ENCODE data around the gene MMP17. TPM values are rescaled to one million over a fixed set of nuclear protein-coding genes. Genes with fewer than 3 reads are reported as not detected.

MMP17 gene
- total and polyA plus RNA-seq, 10 of the 15 experiments (the other 5 are each of a cell fraction or from before 2014, with no cell fraction given): 0.11 to 0.28 (median 0.23) TPM; not detected in 7

DNA sequence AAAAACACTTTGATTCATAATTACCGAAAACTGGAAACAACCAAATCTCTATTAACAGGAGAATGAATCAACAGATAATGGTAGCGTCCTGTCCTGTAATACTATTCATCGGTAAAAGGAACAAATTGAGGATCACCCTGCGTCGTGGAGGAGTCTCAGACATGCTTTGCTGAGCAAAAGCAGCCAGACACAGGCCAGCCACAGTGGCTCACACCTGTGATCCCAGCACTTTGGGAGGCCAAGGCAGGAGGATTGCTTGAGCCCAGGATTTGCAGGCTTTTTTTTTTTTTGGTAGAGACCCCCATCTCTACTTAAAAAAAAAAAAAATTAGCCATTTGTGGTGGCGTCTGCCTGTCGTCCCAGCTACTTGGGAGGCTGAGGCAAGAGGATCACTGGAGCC is 34.1 kb upstream of the MMP17 start:
- Histone ChIP-seq H3K4me3 (no peak overlapping the region), H2AFZ (ENCODE audit: control insufficient read depth, low read depth, low read length) (no peak overlapping the region), H3K36me3 (ENCODE audit: control insufficient read depth in 2 of 2, insufficient read depth in 2 of 2, low read length in 1 of 2) (peaks cover 4 to 13% of the 10 kb centered on the region in 2 experiments), H3K9ac (ENCODE audit: control insufficient read depth, insufficient read depth, low read length) (no peak overlapping the region), H4K20me1 (ENCODE audit: control insufficient read depth, insufficient read depth) (no peaks in the 10 kb centered on the region), H3K27ac (ENCODE audit: control insufficient read depth, insufficient read depth) (no peak overlapping the region), H3K4me1 (ENCODE audit: control insufficient read depth, insufficient read depth, low read length) (no peaks in the 10 kb centered on the region), H3K27me3 (replicated peaks in 1 of 2; ENCODE audit: control insufficient read depth in 2 of 2, insufficient read depth in 2 of 2, low read length in 1 of 2) (no peaks in the 10 kb centered on the region), H3K4me2 (ENCODE audit: control insufficient read depth, insufficient read depth) (no peak overlapping the region), H3K79me2 (ENCODE audit: control insufficient read depth, insufficient read depth, low read length) (no peaks in the 10 kb centered on the region), H3K9me3 (replicated peaks; ENCODE audit: control insufficient read depth, insufficient read depth, low read length) (no peaks in the 10 kb centered on the region)
- 96% methylated on average over 7 of the region's 7 CpGs for WGBS (ENCODE audit: insufficient coverage, insufficient replicate concordance, low lambda C conversion rate, missing lambda C conversion rate)
- ATAC-seq (no peak), FAIRE-seq (no peak), DNase-seq (ENCODE audit: low read depth, low spot score) (no peak)
- ChIA-PET RAD21 (ENCODE audit: unreplicated experiment) (no interaction called here), CTCF (interaction anchor here (0.6 kb wide), 1 partner anchor 881 kb away, joined by 3 read pairs; no protein-coding TSS in a partner anchor), POLR2A (no interaction called here), SMC1A (ENCODE audit: uncharacterized antibody, unreplicated experiment) (no interaction called here)
- TF ChIP-seq TCF12 (IDR thresholded peaks at IDR 0.05; ENCODE audit: low read depth, low read length) (no peak), BCL11A (IDR thresholded peaks at IDR 0.05; ENCODE audit: low read depth, low read length) (no peak), MEF2B (IDR thresholded peaks at IDR 0.05; ENCODE audit: partially characterized antibody, poor library complexity, severe bottlenecking) (no peak), KAT2A (conservative IDR thresholded peaks at IDR 0.05; ENCODE audit: control insufficient read depth, low read depth, low read length) (no peak), SREBF1 (IDR thresholded peaks at IDR 0.05; ENCODE audit: low read length) (no peak), DPF2 (IDR thresholded peaks at IDR 0.05) (no peak), RB1 (IDR thresholded peaks at IDR 0.05; ENCODE audit: borderline replicate concordance) (no peak), TAF1 (IDR thresholded peaks at IDR 0.05; ENCODE audit: borderline replicate concordance, low read depth, low read length) (no peak)
- TF ChIP-seq, protein P1, sequence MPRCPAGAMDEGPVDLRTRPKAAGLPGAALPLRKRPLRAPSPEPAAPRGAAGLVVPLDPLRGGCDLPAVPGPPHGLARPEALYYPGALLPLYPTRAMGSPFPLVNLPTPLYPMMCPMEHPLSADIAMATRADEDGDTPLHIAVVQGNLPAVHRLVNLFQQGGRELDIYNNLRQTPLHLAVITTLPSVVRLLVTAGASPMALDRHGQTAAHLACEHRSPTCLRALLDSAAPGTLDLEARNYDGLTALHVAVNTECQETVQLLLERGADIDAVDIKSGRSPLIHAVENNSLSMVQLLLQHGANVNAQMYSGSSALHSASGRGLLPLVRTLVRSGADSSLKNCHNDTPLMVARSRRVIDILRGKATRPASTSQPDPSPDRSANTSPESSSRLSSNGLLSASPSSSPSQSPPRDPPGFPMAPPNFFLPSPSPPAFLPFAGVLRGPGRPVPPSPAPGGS (IDR thresholded peaks at IDR 0.05; ENCODE audit: borderline replicate concordance, insufficient read depth, low read depth, low read length, poor library complexity, severe bottlenecking): no peak
- TF ChIP-seq, protein P2, sequence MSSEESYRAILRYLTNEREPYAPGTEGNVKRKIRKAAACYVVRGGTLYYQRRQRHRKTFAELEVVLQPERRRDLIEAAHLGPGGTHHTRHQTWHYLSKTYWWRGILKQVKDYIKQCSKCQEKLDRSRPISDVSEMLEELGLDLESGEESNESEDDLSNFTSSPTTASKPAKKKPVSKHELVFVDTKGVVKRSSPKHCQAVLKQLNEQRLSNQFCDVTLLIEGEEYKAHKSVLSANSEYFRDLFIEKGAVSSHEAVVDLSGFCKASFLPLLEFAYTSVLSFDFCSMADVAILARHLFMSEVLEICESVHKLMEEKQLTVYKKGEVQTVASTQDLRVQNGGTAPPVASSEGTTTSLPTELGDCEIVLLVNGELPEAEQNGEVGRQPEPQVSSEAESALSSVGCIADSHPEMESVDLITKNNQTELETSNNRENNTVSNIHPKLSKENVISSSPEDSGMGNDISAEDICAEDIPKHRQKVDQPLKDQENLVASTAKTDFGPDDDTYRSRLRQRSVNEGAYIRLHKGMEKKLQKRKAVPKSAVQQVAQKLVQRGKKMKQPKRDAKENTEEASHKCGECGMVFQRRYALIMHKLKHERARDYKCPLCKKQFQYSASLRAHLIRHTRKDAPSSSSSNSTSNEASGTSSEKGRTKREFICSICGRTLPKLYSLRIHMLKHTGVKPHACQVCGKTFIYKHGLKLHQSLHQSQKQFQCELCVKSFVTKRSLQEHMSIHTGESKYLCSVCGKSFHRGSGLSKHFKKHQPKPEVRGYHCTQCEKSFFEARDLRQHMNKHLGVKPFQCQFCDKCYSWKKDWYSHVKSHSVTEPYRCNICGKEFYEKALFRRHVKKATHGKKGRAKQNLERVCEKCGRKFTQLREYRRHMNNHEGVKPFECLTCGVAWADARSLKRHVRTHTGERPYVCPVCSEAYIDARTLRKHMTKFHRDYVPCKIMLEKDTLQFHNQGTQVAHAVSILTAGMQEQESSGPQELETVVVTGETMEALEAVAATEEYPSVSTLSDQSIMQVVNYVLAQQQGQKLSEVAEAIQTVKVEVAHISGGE (CRISPR knock-in tag; IDR thresholded peaks at IDR 0.05): no peak
- intact Hi-C loops (cut with micrococcal nuclease; ENCODE audit: unreplicated experiment) (no loop called here), in situ Hi-C loops (cut with MboI) (no loop called here)
- no TSS peak for BruUV-seq (replicated peaks)

Measured in GM12878 (cell line).